NCI-H1048 (cell line): ENCODE results near the gene APBA2.

Source experiments
- DNase-seq: peaks from one replicate; lab custom pipeline; 2025; lab: John Stamatoyannopoulos, UW

The APBA2 gene

DNA sequence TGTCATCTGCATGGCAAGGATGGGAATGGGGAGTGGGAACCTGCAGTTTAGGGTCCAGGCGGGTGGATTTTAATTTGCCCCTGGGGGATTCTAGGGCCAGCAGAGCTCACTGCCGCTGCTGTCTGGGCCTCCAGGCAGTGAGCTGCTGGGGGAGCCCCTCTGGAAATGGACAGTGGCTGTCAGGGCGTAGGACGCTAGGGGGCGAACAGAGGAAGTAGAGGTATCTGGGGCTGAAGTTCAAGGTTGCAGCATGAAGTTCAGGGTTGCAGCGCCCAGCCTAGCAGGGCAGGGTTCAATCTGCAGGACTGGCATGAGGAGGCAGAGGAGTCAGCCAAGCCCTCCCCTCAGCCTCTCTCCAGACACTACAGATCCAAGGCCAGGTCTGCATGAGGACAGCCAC, 49.5 kb downstream of the APBA2 start:
- no peak for DNase-seq

DNA sequence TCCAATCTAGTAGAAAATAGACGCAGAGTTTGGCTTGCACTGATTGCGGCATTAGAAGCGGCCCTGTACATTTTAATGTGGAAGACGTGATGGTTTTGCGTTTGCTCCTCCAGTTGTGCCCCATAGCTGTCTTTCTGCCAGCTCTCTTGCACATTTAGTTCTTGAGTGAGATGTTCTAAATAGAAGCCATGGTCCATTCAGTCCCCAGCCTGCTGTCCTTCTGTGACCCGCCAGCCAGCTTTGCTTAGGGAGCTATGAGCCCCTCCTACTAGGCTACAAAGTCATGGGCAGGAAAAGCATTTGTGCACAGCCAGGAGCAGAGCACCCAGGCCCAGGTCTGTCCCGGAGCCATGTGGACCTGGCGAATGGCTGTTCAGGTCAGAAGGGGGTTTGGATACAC, 50.3 kb downstream of the APBA2 start:
- no peak for DNase-seq

DNA sequence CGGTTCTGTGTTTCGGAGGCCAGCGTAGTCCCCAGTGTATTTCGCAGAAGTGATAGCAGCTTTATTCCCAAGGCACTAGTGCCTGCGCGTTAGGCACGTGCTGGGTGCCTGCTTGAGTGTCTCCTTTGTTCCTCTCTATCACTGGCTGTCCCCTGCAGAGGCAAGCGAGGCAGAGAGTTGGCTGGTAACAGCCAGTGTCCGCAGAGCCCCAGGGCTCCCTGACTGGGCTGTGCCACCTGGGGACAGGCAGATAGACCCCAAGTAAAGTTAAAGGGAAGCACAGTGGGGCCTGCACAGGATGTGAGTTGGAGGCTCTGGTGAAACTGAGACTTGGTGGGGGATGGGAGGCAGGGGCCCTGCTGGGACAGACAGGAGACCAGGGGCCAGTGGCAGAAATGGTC, 50.7 kb downstream of the APBA2 start:
- no peak for DNase-seq

DNA sequence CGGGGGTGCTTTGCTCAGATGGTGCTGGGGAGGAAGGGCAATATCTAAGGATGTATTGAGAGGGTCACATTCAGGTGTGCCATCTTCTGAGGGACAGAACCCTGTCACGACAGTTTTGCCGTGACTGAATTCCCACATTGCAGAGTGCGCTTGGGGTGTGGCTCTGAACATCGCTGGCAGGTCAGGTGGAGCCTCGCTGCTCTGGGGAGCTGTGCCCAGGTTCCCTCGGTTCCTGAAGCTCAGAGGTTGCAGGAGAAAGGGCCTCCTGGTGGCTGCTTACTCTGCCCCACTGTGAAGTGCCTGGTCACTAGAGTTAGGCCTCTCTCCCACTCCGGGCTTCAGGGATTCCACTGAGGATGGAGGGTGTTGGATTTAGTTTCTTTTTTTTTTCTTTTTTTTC, 51.5 kb downstream of the APBA2 start:
- DNase-seq = no peak

DNA sequence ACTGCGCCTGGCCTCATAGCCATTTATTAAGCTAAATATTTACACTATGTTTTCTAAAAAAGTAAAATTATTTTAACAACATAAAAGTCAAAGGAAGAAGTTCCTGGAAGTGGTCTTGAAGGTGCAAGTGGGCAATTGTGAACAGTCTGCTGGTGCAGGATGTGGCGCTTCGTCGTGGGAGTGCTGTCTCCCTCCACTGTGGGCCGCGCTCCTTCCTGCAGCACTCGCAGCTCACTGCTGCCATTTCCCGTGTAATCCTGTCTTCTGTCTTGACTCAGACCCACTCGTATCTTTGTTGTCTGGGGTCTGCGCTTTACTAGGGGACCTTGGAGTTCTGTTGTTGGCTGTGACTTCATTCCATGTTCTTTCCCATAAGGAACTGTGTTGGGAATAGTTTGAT, 56.3 kb downstream of the APBA2 start:
- DNase-seq = no peak

DNA sequence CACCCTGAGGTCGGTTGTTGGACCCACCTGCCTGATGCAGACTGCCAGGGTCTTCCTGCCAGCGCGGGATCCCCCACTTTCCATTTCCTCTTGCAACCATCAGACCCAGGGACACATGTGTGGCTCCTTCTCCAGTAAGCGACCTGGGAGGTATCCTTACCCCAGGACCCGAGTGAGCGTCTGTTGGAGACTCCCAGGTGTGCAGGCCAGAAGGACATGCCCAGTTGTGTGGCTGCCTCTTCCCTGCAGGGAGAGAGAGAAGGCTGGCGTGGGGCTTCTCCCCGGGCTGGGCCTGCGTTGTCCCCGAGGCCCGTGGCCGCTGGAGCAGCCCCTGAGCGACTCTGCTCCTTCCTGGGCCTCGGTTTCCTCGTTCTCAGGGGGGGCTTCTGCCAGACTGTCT, 56.8 kb downstream of the APBA2 start:
- DNase-seq = no peak

DNA sequence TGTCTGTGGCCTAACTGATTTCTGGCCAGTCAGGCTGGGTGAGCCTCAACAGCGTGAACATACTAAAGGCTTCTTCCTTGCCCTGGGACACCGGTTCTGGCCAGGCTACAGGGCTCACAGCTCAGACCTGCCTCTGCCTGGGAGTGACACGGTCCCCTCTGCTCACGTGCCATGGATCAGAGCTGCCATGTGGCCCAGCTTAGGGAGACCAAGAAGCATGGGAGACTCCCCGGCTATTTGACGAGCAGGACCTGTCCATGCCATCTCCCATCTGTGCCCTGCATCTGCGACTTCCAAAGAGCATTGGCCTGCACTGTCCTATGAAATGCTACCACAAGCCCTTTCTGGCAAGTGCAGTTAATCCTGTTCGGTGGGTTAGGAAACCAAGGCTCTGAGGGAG, 57.4 kb downstream of the APBA2 start:
- DNase-seq = no peak

DNA sequence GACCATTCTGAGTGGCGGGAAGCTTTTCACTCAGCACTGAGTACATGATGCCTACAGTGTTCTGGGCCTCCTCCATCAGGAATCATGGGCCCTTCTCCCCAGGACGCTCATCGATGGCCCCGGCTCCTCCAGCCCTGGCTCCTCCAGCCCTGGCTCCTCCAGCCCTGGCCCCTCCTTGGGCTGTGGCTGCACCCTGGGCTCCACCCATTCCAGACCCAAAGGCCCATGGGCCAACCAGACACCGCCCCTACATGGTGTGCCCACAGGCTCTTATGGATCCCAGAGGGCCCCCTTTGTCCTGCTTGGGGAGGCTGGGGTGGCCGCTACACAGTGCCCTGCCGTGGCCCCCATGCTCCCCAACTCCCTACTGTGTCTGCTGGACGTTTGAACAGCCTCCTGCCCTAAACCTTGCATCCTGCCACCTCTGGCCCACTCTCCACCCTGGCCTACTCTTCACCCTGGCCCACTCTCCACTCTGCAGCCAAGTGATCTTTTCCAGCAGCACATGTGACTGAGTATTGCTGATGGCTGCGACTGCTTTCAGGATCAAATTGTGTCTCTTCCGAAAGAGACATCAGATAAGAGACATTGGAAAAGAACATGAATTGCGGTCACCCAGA, 57.9 kb downstream of the APBA2 start:
- no peak for DNase-seq

DNA sequence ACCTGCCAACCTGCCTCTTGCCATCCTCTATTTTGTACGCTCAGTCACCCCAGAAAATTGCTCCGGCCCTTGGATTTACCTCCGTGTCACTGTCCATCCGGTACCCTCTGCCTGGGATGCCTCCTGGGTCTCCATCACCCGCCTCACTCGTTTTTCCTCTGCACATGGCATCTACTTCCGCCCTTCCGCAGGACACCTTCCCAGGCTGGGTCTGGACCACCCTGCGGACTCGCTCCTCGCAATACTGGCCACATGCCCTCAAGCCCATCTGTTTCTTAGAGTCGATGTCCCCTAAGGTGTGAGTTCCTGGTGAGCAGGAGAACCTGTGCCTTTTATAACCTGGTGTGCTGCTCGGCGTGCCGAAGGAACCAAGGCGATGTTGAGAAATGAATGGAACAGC, 58.5 kb downstream of the APBA2 start:
- DNase-seq = no peak

DNA sequence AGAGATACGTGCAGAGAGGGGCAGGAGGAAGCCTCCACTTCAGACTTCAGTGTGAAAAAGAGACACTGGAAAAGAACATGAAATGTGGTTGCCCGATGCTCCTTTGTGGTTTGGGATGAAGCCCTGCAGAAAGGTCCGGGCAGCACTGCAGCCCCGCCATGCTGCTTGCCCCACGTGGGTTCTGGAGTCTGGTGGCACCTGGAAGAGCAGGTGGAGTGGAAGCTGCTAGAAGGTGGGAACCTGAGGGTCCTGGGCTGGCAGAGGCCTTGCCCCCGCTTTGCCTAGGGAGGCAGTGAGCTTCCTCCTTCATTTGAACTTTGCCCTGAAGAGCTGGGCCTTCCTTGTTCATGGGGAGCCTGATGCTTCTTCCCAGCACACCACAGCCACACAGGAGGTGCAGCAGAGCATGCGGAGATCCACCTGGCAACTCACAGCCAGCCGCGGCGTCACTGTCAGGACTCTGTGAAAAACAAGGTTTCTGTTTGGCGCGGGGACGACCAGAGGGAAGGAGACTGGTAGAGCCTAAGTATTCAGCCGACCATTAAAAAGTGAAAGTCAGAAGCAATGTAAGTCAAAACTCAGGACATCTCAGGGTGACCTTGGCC, 59.0 kb downstream of the APBA2 start:
- no peak for DNase-seq

DNA sequence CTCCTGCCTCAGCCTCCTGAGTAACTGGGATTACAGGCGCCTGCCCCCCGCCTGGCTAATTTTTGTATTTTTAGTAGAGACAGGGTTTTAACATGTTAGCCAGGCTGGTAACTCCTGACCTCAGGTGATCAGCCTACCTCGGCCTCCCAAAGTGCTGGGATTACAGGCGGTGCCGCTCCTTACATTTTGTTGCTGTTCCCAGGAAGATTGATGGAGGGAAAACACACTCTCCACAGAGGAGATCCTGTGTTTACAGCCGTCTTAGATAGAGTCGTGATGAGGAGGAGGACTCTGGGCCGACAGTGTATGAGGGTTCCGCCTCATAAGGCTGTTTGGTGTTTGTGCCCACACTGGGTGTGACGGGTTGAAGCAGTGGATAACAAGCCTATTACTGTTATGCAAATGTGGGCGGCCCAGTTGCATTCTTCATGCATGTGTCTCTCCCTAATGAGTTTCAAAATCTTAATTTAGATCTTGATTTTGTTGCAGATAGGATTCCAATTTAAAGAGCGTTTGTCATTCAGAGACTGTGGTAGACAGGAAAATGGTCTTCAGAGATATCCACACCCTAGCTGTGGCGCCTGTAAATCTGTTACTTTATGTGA, 60.0 kb downstream of the APBA2 start:
- DNase-seq = no peak

DNA sequence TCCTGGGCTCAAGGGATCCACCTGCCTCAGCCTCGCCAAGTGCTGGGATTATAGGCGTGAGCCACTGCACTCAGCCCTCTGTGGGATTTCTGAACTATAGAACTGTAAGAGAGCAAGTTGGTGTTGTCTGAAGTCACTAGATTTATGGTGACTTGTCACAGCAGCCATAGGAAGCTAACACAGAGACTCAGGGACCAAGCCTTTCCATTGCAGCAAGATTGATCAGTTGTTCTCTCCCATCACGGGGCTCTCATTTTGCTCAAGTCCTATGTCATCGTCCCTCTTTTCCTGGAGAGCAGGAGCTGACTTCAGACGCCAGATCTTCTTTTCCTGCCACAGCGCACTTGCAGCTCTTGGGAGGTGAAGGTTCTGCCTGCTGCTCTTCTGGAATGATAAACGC, 61.0 kb downstream of the APBA2 start:
- no peak for DNase-seq

DNA sequence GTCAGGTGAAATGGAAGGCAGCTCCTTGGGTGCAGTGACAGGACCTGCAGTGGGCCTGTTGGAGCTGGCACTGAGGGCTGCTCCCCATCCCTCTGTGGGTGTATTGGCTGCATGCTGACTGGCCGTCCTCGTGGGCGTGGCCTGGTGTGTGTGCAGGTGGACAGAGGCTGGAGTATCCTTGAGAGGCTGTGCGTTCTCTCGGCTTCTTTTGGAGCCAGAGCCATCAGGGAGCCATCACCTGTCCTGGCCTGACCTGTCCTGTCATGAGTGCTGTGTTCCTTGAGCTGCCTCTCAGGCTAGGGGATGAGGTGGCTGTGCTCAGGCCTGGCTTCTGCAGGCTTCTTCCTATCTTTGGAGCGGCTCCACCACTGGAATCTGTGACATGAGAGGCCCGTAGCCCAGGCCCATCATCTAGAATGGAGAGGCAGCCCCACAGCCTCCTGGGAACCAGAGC, 61.5 kb downstream of the APBA2 start:
- DNase-seq = no peak

DNA sequence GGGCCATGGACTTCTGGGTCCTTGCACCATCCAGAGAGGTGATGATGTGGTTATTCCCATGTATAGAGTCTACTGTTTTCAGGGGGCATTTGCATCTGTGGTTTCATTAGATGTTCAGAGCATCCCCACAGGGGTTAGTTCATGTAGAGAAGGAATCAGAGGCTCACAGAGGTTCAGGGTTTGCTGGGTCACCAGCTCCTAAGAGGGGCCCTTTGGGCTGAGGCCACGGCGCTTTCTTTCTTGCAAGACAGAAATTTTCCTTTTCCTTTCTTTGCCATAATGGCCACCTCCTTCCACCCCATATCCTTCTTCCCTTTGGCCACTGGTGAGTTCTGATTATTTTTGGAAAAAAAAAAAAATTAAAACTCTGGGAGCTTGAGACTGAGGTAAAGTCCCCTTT, 62.3 kb downstream of the APBA2 start:
- DNase-seq = no peak

DNA sequence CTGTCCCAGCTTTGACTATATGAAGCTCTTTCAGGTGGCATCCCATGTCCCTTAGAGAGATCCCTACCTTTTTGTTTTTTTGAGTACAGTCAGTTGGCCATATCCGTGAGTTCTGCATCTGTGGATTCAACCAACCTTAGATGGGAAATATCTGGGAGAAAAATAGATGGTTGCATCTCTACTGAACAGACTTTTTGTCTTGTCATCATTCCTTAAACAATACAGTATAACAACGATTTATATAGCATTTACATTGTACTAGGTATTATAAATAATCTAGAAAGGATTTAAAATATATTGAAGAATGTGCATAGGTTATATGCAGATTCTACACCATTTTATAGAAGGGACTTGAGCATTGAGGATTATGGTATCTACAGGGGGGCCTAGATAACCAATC, 65.1 kb downstream of the APBA2 start:
- no peak for DNase-seq

DNA sequence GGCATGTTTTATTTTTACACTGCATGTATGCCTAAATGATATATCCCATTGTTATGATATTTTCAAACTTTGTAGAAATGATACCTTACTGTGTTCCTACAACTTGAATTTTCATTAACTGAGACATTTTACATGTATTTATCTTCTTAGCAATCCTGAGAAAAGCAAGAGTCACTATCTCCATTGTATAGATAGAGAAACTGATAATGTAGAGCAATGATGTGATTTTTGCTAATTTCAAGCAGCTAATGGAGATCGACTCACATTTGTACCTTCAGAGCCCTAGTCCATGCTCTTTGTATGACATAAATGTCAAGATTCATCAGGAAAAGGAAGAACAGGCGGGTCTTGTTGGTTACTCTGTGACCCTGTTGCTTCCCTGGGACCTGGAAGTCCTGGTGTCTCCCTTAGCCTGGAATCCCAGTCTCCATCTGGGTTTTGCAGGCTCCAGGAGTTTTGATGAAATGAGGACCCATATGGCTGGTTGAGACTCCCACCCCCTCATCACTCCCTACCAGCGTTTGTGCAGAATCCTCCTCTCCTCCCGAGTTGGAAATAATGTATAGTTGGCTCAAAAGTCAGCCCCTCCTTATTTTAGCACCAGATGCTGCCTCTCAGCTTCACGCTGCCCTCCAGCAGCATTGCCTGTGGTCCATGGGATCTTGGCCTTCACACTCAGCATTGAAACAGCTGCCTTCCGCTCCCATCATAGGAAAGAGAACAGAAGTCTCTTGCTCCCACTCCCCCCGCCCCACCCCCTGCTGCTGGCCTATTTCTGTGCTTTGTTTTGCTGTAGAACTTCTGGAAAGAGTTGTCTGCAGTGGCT, 67.1 kb downstream of the APBA2 start:
- no peak for DNase-seq

DNA sequence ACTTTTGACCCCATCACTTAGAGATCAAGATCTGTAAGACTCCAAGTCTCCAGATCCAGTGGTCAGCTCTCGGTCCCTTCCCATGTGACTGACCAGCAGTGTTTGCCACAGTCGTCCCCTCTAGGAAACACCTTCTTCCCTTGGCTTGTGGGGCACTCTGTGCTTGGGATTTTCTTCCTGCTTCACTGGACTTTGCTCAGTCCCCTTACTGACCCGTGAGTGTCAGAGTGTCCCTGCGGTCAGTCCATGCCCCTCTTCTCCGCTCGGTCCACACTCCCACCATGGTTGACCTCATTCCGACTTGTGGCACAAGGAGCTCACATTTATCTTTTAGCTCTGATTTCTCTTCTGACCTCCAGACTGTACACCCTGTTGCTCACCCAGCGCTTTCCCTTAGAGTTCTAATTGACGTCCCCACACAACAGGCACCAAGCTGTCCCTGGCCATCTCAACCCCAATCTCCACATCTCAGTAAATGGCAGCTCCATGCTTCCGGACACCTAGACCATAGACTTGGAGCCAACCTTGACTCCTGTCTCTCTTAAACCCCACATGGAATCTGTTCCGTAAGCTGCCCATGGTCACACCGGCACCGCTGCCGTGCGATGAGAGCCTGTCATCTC, 67.9 kb downstream of the APBA2 start:
- no peak for DNase-seq

DNA sequence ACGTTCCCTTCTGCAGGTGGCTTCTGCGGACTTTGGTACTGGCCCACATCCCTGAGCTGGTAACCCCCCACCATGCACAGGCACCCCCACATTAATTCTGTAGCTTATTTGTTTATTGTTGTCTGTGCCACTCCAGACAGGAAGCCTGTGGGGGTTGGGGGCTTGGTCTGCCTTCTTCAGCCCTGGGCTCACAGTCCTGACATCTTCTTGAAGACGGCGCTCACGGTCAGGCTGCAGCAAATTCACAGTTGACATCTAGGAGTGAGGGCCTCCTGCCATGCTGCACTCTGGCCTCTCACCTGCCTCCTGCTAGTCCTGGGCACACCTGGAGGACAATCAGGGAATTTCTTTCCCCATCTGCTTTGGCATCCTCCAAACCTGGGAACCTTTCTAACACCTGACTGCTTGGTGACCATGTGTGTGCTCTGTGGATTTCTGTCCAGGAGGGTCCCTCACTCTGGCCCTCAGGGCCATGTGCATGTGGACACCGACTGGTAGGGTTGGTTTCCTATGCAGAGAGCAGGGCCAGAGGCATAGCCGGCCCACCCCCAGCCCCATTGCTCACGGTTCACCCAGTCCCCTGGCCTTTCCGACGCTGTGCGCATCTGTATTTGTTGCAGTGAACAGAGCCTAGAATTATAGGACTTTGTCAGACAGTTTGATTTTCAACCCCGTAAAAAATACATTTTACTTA, 68.8 kb downstream of the APBA2 start:
- no peak for DNase-seq

DNA sequence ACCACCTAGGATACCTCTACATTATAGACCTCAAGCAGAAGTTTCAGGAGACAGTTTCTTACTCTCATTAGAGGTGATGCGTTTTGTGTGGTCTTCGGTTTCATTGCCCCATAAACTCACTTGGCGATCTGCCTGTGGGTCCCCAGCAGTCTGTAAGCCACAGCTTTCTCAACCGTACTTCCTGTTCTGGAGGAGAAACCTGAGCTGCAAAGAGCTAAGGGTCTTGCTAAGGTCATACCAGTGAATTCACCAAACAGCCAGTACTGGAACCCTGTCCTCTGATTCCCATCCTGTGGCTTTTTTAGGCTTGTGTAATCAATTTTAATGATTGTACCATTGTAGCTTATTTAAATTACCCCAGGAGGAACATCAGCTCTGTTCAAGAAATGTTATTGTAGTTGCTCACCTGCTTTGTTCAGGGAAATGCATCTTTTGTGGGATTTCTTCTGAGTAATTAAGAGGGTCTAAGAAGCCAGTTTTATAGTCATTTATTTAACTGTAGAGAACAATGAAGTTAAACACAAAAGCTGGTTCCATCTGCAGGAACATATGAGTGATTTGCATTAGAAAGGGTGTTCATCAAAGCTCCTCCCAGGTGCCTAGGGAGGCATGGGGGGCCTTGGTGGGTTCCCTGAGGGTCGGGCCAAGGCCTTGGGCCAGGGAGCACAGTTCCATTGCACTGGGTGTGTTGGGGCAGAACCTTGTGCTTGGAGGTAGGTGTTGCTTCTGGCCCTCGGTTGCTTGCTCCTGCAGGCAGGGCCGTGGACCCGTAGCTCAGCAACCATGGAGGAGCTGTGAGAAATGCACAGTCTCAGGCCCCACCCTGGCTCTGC, 69.6 kb downstream of the APBA2 start:
- DNase-seq = no peak

DNA sequence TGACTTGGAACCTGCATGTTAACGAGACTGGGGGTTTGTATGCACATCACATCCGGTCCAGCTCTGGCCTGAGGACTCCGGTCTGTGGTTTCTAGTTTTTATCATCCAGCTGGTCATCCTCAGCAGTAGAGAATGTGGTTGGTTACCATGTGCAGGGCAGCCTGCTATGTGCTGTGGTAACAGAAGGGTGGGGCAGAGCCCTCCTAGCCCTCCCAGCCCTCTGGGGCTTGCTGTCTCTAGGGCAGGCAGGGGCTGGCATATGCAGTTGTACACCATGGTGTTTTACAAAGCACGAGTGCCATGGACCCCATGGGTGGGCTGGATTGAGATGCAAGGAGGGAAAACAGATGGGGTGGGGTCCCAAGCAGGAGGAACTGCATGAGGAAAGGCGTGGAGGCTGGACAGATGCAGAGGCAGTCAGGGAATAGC, 70.2 kb downstream of the APBA2 start:
- DNase-seq = no peak

DNA sequence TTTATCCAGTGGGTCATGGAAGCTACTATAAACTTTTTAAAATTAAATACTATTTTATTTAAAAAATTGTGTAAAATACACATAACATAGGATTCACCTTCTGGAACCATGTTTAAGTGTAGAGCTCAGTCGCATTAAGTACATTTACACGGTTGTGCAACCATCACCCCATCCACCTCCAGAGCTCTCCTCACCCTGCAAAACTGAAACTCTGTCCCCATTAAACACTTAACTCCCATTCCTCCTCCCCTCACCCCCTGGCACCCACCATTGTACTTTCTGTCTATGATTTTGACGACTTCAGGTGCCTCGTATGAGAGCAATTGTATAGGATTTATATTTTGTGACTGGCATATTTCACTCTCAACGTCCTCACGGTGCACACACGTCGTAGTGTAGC, 70.7 kb downstream of the APBA2 start:
- no peak for DNase-seq
